CD4-positive, alpha-beta T cell treated with Interleukin-21 for 1 hour (primary cell): Measurements from ENCODE around the gene CNTNAP2.
"Not testable (repeated sequence)": the region's sequence is repeated elsewhere in the genome, so short reads cannot be mapped to it uniquely, and the experiment has no call there.

ENCODE experiments used
- DNase-seq: peaks from one replicate; pipeline ENCODE4 v3.0.0-alpha.2; 2020

Gene CNTNAP2

DNA sequence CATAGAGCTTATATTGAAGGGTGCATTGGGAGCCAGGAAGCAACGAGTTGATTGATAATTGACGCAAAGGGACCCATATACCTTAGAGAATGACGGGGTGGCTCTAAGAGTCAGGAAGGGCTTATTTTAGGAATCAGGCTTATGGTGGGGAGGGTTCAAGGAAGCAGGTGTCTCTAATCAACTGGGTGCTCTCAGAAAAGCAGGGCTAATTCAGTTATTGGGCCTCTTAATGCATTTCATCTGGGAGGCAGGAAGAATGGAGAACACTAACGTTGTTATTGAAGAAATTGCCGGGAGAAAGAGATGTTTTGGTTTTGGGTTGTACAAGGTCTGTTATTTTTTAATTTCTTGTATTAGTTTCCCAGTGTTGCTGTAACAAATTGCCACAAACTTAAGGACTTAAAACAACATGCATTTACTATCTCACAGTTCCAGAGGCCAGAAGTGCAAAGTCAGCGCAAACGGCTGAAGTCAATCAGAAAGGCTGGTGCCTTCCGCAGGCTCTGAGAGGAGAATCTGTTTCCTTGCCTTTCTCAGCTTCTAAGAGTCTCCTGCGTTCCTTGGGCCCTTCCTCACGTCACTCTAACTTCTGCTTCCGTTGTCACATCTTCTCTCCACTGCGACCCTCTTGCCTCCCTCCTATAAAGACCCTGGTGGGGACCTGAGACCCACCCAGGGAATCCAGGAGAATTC, 2145.5 kb downstream of the CNTNAP2 start:
- no peak for DNase-seq

DNA sequence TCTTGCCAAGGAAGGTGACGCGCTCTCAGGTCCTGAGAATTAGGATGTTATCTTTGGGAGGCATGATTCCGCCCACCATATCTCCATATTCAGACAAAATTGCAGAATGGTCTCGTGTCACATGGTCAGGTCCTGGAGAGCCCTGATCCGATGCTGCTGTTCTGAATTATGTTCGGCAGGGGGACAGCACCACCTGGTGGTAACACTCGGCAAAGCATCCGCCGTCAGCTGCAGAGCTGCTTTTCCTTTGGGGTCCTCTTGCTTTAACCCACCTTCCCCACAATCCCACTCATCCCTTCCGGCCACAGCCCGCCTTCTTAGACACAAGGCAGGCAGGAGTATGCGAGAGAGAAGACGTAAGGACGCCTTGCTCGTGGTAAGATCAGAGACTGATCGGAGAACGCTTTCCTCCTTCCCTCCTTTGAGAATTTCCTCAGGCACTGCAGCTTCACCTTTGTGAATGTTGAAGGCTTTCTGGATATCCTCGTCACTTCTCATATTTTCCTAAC, 2146.2 kb downstream of the CNTNAP2 start:
- peak; percentile 52 for DNase-seq

DNA sequence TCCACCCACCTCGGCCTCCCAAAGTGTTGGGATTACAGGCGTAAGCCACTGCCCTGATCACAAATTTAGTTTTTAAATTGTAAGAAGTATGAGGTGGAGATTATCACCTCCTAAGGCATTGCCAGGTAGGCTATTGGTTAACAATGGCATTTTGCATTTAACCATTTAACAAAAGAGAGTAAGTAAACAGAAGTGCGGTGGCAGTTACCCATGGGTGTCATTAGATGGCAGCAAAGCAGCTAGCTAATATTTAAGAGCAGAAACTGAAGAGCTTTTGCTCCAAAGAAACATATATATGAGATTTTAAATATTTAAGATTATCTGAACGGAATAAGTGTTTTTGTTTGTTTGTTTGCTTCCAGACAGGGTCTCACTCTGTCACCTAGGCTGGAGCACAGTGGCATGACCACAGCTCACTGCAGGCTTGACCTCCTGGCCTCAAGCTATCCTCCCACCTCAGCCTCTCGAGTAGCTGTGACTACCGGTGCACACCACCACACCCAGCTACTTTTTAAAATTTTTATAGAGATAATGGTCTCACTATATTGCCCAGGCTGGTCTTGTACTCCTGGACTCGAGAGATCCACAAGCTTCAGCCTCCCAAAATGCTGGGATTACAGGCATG, 2148.4 kb downstream of the CNTNAP2 start:
- DNase-seq, result peak; percentile 10

DNA sequence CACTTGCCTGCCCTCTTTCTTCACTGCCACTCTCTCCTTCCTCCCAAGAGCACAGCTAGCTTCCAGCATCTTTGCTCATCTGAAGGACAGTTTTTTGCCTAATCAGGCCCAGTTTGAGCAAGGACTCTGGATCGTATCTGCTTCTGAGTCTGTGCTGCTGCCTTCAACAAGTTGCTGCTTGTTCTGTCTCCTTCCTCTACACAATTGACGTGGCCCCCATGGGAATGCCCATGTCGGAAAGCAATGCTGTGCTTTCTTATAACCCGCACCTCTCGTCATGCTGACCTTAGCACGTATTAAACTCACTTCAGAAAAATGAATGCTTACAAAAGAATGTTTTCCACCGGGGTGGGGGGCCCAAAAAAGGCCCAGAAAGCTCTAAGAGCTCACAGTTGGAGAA, 2149.3 kb downstream of the CNTNAP2 start:
- DNase-seq, result no peak

DNA sequence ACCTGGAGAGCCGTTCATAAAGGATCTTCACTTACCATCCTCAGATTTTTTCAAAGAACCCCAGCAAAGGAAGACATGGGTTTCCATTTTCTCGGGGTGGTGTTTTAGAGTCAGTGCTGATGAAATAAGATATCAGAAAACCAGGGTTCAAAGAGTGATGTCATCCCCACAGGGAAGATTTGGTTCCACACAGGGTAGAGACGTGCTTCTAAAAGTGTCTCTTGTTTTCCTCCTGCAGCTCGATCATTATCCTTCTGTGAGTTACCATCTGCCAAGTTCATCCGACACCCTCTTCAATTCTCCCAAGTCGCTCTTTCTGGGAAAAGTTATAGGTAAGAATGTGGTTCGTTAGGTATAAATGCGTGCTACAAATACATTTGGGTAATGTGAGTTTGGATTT, 2150.2 kb downstream of the CNTNAP2 start:
- DNase-seq, result no peak

GRCh38 chr7:148270576-148270975, 2154.0 kb downstream of the CNTNAP2 start:
- DNase-seq, result no peak

DNA sequence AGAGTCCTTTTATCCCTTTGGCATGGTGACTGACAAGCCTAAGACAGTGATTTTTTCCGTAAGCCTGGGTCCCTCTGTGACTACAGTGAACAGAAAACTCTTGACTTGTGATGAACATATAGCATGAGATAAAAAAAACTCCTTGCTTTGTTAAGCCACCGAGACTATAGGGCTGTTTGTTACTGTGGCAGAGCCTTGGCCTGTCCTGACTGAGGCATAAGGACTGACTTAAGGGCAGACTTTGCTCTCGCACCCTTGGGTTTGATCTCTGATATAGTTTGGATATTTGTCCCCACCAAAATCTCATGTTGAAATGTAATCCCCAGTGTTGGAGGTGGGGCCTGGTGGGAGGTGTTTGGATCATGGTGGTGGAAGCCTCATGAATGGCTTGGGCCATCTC, 2157.5 kb downstream of the CNTNAP2 start:
- DNase-seq, result no peak

GRCh38 chr7:148275359-148275890, 2158.8 kb downstream of the CNTNAP2 start:
- DNase-seq, result no peak

DNA sequence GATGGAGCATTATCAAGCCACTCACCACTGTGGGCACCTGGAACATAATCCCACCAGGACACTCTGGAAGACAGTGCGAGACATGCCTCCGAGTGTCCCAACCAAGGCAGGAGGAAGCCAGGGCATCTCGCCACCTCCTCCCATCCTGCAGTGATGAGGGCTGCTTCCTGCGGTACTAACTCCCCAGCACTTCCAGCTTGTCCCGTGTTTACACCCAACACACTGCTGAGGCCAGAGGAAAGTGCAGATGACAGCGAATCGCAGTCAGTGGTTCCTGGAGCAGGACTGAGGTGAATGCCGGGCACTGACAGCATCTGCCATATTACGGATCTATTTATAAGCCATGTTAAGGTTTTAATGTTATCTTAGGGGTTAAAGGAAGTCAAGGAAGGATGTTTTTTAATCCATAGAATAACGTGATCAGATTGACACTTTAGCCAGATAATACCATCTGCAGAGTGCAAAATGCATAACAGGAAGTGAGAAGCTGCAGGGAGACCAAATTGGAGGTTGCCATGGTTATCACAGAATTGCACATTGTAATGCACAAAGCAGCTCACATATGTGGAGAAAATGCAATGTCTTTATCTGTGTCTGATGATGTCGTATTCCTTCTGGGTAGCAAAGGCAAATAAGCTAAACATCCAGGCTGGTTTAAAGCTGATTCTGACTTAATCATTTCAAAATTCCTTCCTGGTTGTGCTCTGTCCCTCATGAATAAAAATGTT, 2159.9 kb downstream of the CNTNAP2 start:
- no peak for DNase-seq

DNA sequence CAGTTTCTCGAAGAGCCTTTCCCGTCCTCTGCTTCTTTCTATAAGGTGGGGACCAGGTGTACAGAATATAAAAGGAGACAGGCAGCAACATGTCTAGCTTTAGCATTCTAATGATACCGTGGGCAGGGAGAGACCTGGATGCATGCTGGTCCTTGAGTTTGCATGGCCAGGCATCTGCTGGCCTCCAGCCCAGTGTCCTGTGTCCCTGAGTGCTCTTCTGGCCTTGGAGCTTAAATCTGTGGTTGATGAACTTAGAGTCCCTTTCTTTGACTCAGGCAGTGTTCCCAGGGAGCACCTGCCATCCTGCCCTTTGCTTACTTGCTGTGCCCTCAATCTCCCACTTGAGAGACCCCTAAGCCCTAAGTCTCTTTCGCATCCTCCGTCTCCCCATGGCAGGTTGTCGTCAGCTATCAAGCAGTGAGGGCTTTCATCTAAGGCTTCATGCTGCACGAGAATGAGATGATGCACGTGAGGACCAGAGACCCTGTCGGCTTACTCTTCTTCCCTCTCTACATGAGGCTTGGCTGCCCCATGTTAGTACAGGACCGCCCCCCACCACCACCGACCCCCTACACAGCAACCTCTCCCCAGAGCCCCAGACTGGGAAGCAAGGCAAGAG, 2160.6 kb downstream of the CNTNAP2 start:
- DNase-seq, result no peak

DNA sequence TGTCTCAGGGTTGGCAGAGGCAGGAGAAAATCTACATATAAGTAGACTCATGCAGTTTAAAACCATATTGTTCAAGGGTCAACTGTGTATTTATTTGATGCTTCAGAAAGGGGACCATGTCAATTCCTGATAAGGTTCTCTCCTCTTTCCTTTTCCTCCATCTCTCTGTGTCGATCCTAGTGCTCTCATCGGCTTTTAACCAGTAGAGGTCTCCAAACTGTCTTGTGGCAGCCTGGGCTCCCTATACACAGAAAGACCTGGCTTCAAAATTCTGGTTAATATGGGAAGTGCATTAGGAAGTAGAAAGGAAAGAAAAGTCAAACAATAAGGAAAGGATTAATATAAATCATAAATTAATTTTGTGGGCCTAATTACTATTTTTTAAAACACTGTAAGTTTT, 2169.5 kb downstream of the CNTNAP2 start:
- DNase-seq, result no peak

DNA sequence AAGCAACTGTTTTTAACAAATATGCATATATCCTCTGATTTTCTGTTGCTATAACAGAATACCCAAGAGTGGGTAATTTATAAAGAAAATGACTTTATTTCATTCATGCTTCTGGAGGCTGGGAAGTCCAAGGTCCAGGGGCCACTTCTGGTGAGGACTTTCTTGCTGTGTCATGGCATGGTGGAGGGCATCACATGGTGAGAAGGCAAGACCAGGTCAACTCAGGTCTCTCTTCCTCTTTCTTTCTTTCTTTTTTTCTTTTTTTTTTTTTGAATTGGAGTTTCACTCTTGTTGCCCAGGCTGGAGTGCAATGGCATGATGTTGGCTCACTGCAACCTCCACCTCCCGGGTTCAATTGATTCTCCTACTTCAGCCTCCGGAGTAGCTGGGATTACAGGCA, 2170.9 kb downstream of the CNTNAP2 start:
- DNase-seq, result no peak

DNA sequence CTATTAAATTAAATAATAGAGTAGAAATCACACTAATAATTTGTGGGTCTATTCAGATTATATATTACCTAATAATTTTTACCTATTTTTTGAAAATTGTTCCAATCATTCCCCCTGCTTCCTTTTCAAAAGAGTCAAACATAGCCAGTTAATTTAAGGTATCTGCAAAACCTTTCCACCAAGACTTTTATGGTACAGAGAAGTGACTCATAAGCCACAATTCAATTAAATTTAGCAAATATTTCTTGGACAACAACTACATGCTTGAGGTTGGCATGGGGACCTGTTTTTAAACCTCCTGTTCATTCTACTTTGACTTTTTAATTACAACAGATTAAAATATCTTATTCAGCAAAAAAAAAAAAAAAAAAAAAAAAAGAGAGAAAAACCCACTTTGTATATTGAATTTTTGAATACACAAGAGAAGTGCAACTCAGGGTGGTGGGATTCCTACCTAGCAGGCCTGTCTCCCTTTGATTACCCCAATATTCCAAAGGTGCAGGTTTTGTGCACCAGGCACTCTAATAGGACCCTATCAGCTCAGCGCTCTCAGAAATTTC, 2172.1 kb downstream of the CNTNAP2 start:
- DNase-seq, result no peak

GRCh38 chr7:148289630-148290029, 2173.0 kb downstream of the CNTNAP2 start:
- no peak for DNase-seq

- DNase-seq, result no peak
These were observed 2173.9 kb downstream of the CNTNAP2 start for GRCh38 chr7:148290538-148290937.

GRCh38 chr7:148291799-148292198, 2175.2 kb downstream of the CNTNAP2 start:
- no peak for DNase-seq

- DNase-seq, result no peak
These were observed 2180.5 kb downstream of the CNTNAP2 start for GRCh38 chr7:148296994-148297644.

GRCh38 chr7:148298768-148299167, 2182.2 kb downstream of the CNTNAP2 start:
- DNase-seq, result not testable (repeated sequence)

DNA sequence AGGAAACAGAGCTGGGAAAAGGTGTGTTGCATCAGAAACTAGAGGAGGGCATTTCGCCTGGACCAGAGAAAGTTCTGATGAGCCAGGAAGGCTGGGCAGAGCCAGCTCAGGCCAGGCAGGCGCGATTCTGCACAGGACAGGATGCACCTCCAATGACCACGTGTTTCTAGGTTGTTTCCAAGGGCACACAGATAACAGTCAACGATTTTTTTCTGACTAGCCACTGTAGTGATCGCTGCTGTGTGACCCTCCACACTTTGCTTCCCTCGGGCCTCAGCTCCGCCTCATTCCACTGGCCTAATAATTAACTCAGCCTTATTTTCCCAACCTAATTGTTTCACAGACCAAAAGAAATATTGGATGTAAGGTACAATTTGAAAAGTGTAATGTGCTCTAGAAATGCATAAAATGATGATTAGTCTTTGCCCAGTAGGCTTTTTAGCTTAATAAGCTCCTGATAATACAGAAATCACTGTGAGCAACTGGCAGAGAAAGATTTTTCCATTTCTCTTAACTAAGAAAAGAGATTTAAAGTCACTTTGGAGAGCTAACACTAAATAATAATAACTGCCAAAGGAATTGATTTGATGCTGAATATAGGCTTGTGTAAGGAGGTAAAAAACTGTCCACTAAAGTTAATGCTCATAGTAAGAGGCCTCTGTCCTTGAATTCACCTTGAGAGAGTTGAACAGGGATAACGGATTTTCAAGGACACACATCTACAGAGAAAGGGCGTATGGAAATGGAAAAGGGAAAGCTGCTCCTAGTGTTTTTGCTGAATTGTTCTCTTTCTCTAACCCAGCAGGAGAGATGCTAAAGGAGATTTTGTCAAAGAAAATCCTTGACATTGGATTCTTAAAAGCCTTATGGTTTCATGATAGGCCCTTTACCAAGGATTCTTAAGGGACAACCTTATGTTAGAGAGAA, 2183.0 kb downstream of the CNTNAP2 start:
- no peak for DNase-seq

- DNase-seq, result not testable (repeated sequence)
These were observed 2185.8 kb downstream of the CNTNAP2 start for GRCh38 chr7:148302436-148302835.
